HG02678 (cell line): Measurements from ENCODE around the gene ZBTB25.

Source experiments
- ATAC-seq: cut with Tn5 transposase; IDR thresholded peaks from one replicate; pipeline ENCODE4 v1.9.1; 2021; ENCODE audit warnings: mild to moderate bottlenecking, moderate library complexity; ENCODE audit not compliant: unreplicated experiment

The ZBTB25 gene

GRCh38 chr14:64401949-64402348, 101.7 kb downstream of the ZBTB25 start:
- no peak for ATAC-seq

GRCh38 chr14:64400829-64401459, 102.7 kb downstream of the ZBTB25 start:
- ATAC-seq, result no peak
